GM23338 (cell line): ENCODE data around the gene VEGFB.
A peak's percentile ranks its signal among the peaks of the same experiment; 100 is the strongest.

Experiments used
- CREB1 ChIP-seq: fragments of 250-450 bp; sonication (Bioruptor Pico); IDR thresholded peaks from 2 replicates; pipeline ENCODE4 v1.5.0; 2020; ENCODE audit warnings: low read depth, mild to moderate bottlenecking, moderate library complexity
- EZH2 ChIP-seq: fragments of 200-600 bp; sonication (generic); IDR thresholded peaks from one replicate; pipeline ENCODE4 v1.8.0; 2017; ENCODE audit warnings: antibody characterized with exemption, mild to moderate bottlenecking, low read depth; ENCODE audit not compliant: unreplicated experiment
- EZH2phosphoT487 ChIP-seq: fragments of 200-600 bp; sonication (generic); IDR thresholded peaks from one replicate; pipeline ENCODE4 v1.8.1; 2018; ENCODE audit warnings: antibody characterized with exemption; ENCODE audit not compliant: unreplicated experiment
- NANOG ChIP-seq: IDR thresholded peaks from 2 replicates; pipeline ENCODE4 v1.6.1; 2016; ENCODE audit warnings: antibody characterized with exemption, borderline replicate concordance
- POLR2AphosphoS5 ChIP-seq: IDR thresholded peaks from 2 replicates; pipeline ENCODE4 v1.6.1; 2016; ENCODE audit warnings: antibody characterized with exemption, low read depth
- ZNF331 ChIP-seq: fragments of 250-450 bp; sonication (Bioruptor Pico); IDR thresholded peaks from 2 replicates; pipeline ENCODE4 v1.5.0; 2020; ENCODE audit warnings: low read depth, mild to moderate bottlenecking, moderate library complexity
- TF ChIP-seq, protein P1 (sequence below), 2 experiments: fragments of 200-600 bp in 1 of 2; sonication (generic) in 1 of 2; conservative IDR thresholded peaks; 2 replicates each; pipeline versions ENCODE4 v1.5.1 to v1.6.1; 2016 to 2017; ENCODE audit warnings: antibody characterized with exemption in 2 of 2, low read depth in 2 of 2, mild to moderate bottlenecking in 2 of 2, moderate library complexity in 1 of 2
- TF ChIP-seq, protein P2 (sequence below): IDR thresholded peaks from one replicate; pipeline ENCODE4 v1.6.1; 2018; ENCODE audit warnings: antibody characterized with exemption; ENCODE audit not compliant: unreplicated experiment

DNA sequence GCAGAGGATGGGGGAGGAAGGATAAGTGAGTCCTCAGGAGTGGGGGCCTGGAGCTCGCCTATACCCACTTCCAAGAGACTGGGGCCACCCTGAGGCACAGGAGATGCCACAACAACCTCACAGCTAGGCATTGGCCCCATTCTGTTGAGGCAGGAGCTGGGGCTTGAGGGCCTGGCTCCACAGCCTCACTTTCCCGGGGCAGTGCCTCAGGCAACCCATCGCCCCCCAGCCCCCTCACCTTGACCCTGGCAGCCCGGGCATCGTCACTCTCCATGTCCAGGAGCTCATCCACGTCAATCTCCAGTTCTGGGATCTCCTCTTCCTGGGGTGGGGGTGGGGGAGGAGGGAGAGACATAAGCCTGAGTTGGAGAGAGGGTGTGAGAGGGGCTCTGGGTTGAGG is 10.6 kb downstream of the VEGFB start:
- TF ChIP-seq, protein P1, sequence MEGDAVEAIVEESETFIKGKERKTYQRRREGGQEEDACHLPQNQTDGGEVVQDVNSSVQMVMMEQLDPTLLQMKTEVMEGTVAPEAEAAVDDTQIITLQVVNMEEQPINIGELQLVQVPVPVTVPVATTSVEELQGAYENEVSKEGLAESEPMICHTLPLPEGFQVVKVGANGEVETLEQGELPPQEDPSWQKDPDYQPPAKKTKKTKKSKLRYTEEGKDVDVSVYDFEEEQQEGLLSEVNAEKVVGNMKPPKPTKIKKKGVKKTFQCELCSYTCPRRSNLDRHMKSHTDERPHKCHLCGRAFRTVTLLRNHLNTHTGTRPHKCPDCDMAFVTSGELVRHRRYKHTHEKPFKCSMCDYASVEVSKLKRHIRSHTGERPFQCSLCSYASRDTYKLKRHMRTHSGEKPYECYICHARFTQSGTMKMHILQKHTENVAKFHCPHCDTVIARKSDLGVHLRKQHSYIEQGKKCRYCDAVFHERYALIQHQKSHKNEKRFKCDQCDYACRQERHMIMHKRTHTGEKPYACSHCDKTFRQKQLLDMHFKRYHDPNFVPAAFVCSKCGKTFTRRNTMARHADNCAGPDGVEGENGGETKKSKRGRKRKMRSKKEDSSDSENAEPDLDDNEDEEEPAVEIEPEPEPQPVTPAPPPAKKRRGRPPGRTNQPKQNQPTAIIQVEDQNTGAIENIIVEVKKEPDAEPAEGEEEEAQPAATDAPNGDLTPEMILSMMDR (conservative IDR thresholded peaks at IDR 0.05; ENCODE audit: low read depth in 2 of 2): no peak
- TF ChIP-seq CREB1 (no peak), EZH2 (no peak), POLR2AphosphoS5 (peak; percentile 42; the same call in 1 of the 2 replicates), EZH2phosphoT487 (no peak), NANOG (no peak), ZNF331 (CRISPR knock-in tag) (no peak)
- TF ChIP-seq, protein P2, sequence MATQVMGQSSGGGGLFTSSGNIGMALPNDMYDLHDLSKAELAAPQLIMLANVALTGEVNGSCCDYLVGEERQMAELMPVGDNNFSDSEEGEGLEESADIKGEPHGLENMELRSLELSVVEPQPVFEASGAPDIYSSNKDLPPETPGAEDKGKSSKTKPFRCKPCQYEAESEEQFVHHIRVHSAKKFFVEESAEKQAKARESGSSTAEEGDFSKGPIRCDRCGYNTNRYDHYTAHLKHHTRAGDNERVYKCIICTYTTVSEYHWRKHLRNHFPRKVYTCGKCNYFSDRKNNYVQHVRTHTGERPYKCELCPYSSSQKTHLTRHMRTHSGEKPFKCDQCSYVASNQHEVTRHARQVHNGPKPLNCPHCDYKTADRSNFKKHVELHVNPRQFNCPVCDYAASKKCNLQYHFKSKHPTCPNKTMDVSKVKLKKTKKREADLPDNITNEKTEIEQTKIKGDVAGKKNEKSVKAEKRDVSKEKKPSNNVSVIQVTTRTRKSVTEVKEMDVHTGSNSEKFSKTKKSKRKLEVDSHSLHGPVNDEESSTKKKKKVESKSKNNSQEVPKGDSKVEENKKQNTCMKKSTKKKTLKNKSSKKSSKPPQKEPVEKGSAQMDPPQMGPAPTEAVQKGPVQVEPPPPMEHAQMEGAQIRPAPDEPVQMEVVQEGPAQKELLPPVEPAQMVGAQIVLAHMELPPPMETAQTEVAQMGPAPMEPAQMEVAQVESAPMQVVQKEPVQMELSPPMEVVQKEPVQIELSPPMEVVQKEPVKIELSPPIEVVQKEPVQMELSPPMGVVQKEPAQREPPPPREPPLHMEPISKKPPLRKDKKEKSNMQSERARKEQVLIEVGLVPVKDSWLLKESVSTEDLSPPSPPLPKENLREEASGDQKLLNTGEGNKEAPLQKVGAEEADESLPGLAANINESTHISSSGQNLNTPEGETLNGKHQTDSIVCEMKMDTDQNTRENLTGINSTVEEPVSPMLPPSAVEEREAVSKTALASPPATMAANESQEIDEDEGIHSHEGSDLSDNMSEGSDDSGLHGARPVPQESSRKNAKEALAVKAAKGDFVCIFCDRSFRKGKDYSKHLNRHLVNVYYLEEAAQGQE: no peak
